WTC11 (cell line): ENCODE measurements around the gene CCR2. TPM values are rescaled to one million over a fixed set of nuclear protein-coding genes. Genes with fewer than 3 reads are reported as not detected.

Experiments used
- ATAC-seq: fragments of 200-7000 bp; cut with Tn5 transposase; 2 replicates; pipeline ENCODE4 v1.10.0; 2021; ENCODE audit warnings: mild to moderate bottlenecking, moderate library complexity
- CTCF ChIA-PET: fragments of 300-600 bp; sonication (Branson Sonifier 250); formaldehyde crosslinking; loops from one replicate; lab custom pipeline; 2021; ENCODE audit warnings: antibody characterized with exemption; lab: Charles Lee
- POLR2A ChIA-PET: fragments of 350-600 bp; sonication (Branson Sonifier 250); formaldehyde crosslinking; loops from one replicate; lab custom pipeline; 2021; ENCODE audit warnings: antibody characterized with exemption; lab: Charles Lee
- DNase-seq: peaks from one replicate; pipeline ENCODE4 v3.0.0; 2021; ENCODE audit warnings: low spot score
- H3K27ac Mint-ChIP-seq: 2 replicates; pipeline ENCODE4 v1.8.0; 2021; ENCODE audit warnings: mixed read lengths
- H3K27me3 Mint-ChIP-seq: 2 replicates; pipeline ENCODE4 v1.8.0; 2021; ENCODE audit warnings: low read depth, mild to moderate bottlenecking, moderate library complexity, mixed read lengths
- H3K36me3 Mint-ChIP-seq: 2 replicates; pipeline ENCODE4 v1.8.0; 2021; ENCODE audit warnings: mixed read lengths
- H3K4me1 Mint-ChIP-seq: 2 replicates; pipeline ENCODE4 v1.8.0; 2022; ENCODE audit warnings: mixed read lengths
- H3K4me3 Mint-ChIP-seq: 2 replicates; pipeline ENCODE4 v1.8.0; 2021; ENCODE audit warnings: mild to moderate bottlenecking, moderate library complexity, mixed read lengths
- H3K9me3 Mint-ChIP-seq: 2 replicates; pipeline ENCODE4 v1.8.0; 2021; ENCODE audit warnings: mixed read lengths
- ATF6 ChIP-seq: sonication (generic); formaldehyde crosslinking; IDR thresholded peaks from 2 replicates; pipeline ENCODE4 v1.8.1; 2023; ENCODE audit warnings: mild to moderate bottlenecking, missing genetic modification reagents
- CREM ChIP-seq: sonication (generic); formaldehyde crosslinking; IDR thresholded peaks from 2 replicates; pipeline ENCODE4 v1.8.1; 2022; ENCODE audit warnings: mild to moderate bottlenecking, missing genetic modification reagents, moderate library complexity
- ELF4 ChIP-seq: sonication (generic); formaldehyde crosslinking; IDR thresholded peaks from 2 replicates; pipeline ENCODE4 v1.8.1; 2022; ENCODE audit warnings: low read depth, mild to moderate bottlenecking, moderate library complexity, missing genetic modification reagents
- ESRRA ChIP-seq: sonication (generic); formaldehyde crosslinking; IDR thresholded peaks from 2 replicates; pipeline ENCODE4 v1.8.1; 2022; ENCODE audit warnings: mild to moderate bottlenecking, missing genetic modification reagents, borderline replicate concordance
- MLX ChIP-seq: sonication (generic); formaldehyde crosslinking; IDR thresholded peaks from 2 replicates; pipeline ENCODE4 v1.8.1; 2023; ENCODE audit warnings: mild to moderate bottlenecking, missing genetic modification reagents, moderate library complexity
- MYBL2 ChIP-seq: sonication (generic); formaldehyde crosslinking; IDR thresholded peaks from 2 replicates; pipeline ENCODE4 v1.8.1; 2023; ENCODE audit warnings: mild to moderate bottlenecking, moderate library complexity, missing genetic modification reagents
- ZNF423 ChIP-seq: fragments of 250-450 bp; sonication (Bioruptor Pico); IDR thresholded peaks from 2 replicates; pipeline ENCODE4 v2.1.2; 2022; ENCODE audit warnings: mild to moderate bottlenecking, moderate library complexity
- ZNF532 ChIP-seq: fragments of 250-450 bp; sonication (Bioruptor Pico); IDR thresholded peaks from 2 replicates; pipeline ENCODE4 v1.9.0; 2021; ENCODE audit warnings: mild to moderate bottlenecking, borderline replicate concordance
- total RNA-seq: library from RNA; stranded (reverse); gene quantifications from 3 replicates; pipeline ENCODE4 v1.2.3, GENCODE V29; 2021
- TF ChIP-seq, protein P1 (sequence below): fragments of 250-450 bp; sonication (Bioruptor Pico); IDR thresholded peaks from 2 replicates; pipeline ENCODE4 v1.9.0; 2021; ENCODE audit warnings: mild to moderate bottlenecking
- TF ChIP-seq, protein P2 (sequence below): sonication (generic); formaldehyde crosslinking; IDR thresholded peaks from 2 replicates; pipeline ENCODE4 v1.8.0; 2022; ENCODE audit warnings: mild to moderate bottlenecking, missing genetic modification reagents
- TF ChIP-seq, protein P3 (sequence below): fragments of 250-450 bp; sonication (Bioruptor Pico); IDR thresholded peaks from 2 replicates; pipeline ENCODE4 v1.9.0; 2021; ENCODE audit warnings: moderate library complexity, mild to moderate bottlenecking, inconsistent platforms, borderline replicate concordance

Gene CCR2
- total RNA-seq, 1 experiment from 2014 or later: not detected

- TF ChIP-seq ZNF532 (CRISPR knock-in tag): no peak
- no peak for TF ChIP-seq CREM
- TF ChIP-seq ESRRA (CRISPR knock-in tag): no peak
Observed at GRCh38 chr3:46381625-46382024, 27.7 kb downstream of the CCR2 start (continued).

- no peak for DNase-seq
- Mint-ChIP-seq H3K9me3 (peaks cover 7% of the 10 kb centered on the region; the same call in 1 of the 2 replicates), H3K27me3 (no peaks in the 10 kb centered on the region), H3K36me3 (no peaks in the 10 kb centered on the region)
- TF ChIP-seq, protein P1, sequence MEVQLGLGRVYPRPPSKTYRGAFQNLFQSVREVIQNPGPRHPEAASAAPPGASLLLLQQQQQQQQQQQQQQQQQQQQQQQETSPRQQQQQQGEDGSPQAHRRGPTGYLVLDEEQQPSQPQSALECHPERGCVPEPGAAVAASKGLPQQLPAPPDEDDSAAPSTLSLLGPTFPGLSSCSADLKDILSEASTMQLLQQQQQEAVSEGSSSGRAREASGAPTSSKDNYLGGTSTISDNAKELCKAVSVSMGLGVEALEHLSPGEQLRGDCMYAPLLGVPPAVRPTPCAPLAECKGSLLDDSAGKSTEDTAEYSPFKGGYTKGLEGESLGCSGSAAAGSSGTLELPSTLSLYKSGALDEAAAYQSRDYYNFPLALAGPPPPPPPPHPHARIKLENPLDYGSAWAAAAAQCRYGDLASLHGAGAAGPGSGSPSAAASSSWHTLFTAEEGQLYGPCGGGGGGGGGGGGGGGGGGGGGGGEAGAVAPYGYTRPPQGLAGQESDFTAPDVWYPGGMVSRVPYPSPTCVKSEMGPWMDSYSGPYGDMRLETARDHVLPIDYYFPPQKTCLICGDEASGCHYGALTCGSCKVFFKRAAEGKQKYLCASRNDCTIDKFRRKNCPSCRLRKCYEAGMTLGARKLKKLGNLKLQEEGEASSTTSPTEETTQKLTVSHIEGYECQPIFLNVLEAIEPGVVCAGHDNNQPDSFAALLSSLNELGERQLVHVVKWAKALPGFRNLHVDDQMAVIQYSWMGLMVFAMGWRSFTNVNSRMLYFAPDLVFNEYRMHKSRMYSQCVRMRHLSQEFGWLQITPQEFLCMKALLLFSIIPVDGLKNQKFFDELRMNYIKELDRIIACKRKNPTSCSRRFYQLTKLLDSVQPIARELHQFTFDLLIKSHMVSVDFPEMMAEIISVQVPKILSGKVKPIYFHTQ: no peak
- TF ChIP-seq, protein P2, sequence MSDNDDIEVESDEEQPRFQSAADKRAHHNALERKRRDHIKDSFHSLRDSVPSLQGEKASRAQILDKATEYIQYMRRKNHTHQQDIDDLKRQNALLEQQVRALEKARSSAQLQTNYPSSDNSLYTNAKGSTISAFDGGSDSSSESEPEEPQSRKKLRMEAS (CRISPR knock-in tag): no peak
- TF ChIP-seq MLX (CRISPR knock-in tag) (no peak), ZNF423 (CRISPR knock-in tag) (no peak), ATF6 (CRISPR knock-in tag) (no peak)
- TF ChIP-seq, protein P3, sequence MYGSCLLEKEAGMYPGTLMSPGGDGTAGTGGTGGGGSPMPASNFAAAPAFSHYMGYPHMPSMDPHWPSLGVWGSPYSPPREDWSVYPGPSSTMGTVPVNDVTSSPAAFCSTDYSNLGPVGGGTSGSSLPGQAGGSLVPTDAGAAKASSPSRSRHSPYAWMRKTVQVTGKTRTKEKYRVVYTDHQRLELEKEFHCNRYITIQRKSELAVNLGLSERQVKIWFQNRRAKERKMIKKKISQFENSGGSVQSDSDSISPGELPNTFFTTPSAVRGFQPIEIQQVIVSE: no peak
- TF ChIP-seq, all 79 proteins: peak for 0
- Mint-ChIP-seq H3K4me3 (no peak overlapping the region), H3K27ac (no peak overlapping the region), H3K4me1 (peaks cover 35% of the 10 kb centered on the region)
- POLR2A ChIA-PET: no interaction called here
- ATAC-seq: no peak
- CTCF ChIA-PET: interaction anchor here (0.6 to 2.6 kb wide), 4 partner anchors 43 to 304 kb away, joined by 3 to 8 read pairs (median 4); no protein-coding TSS in a partner anchor
Observed at GRCh38 chr3:46383211-46383950, 29.5 kb downstream of the CCR2 start.

DNA sequence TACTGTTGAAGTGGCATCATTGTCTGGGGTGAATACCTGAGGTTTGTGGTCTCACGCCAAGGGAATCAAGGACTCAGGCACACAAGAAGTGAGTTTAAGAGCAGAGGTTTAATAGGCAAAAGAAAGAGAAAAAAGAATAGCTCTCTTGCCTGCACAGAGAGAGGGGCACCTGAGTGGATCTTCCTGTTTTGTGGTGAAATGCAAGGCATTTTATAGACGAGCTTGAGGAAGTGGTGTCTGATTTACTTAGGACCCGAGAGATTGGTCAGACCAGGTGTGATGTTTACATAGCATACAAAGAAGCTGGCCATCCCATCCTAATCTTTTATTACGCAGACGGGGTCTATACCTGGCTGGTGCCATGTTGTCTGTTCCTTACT, 30.0 kb downstream of the CCR2 start:
- no peaks in the 10 kb centered on the region for H3K27me3 Mint-ChIP-seq
- H3K4me1 Mint-ChIP-seq: peaks cover 35% of the 10 kb centered on the region
- H3K27ac Mint-ChIP-seq: no peak overlapping the region
- ChIA-PET POLR2A (no interaction called here), CTCF (interaction anchor here (0.6 to 2.6 kb wide), 3 partner anchors 11 to 51 kb away, joined by 3 to 8 read pairs (median 4); no protein-coding TSS in a partner anchor)
- ATAC-seq (no peak), DNase-seq (no peak)
- H3K4me3 Mint-ChIP-seq: no peak overlapping the region
- no peaks in the 10 kb centered on the region for H3K36me3 Mint-ChIP-seq
- peaks cover 7% of the 10 kb centered on the region; the same call in 1 of the 2 replicates for H3K9me3 Mint-ChIP-seq
- TF ChIP-seq MYBL2: no peak
- TF ChIP-seq, protein P2 (CRISPR knock-in tag): no peak
- TF ChIP-seq ELF4 (CRISPR knock-in tag): no peak
- no peak for TF ChIP-seq ATF6 (CRISPR knock-in tag)
- TF ChIP-seq ZNF532 (CRISPR knock-in tag): no peak
